AG04450 (cell line): ENCODE measurements around the gene MPZL2. TPM values are rescaled to one million over a fixed set of nuclear protein-coding genes. Genes with fewer than 3 reads are reported as not detected.

Experiments
- CTCF ChIA-PET: fragments of 300-600, 350-600 bp; formaldehyde crosslinking; extraction: SDS; loops from one replicate; lab custom pipeline; 2022; ENCODE audit warnings: antibody characterized with exemption, inconsistent platforms; lab: Charles Lee
- POLR2A ChIA-PET: fragments of 350-600 bp; formaldehyde crosslinking; extraction: SDS; loops from one replicate; lab custom pipeline; 2021; ENCODE audit warnings: antibody characterized with exemption, inconsistent platforms; lab: Yijun Ruan, JAX
- DNase-seq: peaks from one replicate; pipeline ENCODE4 v3.0.0-alpha.2; 2011; ENCODE audit warnings: low read depth, low spot score
- H3K27ac ChIP-seq: one replicate; pipeline ENCODE4 v1.5.1; 2012; ENCODE audit warnings: low read depth, low read length, control low read depth
- H3K27me3 ChIP-seq: one replicate; pipeline ENCODE4 v1.6.0; 2012; ENCODE audit warnings: low read length; ENCODE audit not compliant: control insufficient read depth, insufficient read depth
- H3K4me3 ChIP-seq: 2 replicates; pipeline ENCODE4 v1.5.1; 2011; ENCODE audit warnings: mild to moderate bottlenecking, low read depth, low read length, control low read depth
- H3K9me3 ChIP-seq: 2 replicates; pipeline ENCODE4 v1.5.1; 2012; ENCODE audit warnings: low read length; ENCODE audit not compliant: control insufficient read depth, insufficient read depth
- polyA plus RNA-seq: library from polyadenylated mRNA; depleted of rRNA; stranded (reverse); fragments of >200 nt; gene quantifications from 2 replicates; pipeline ENCODE4 v1.2.3, GENCODE V29; 2011; rRNA removed
- small RNA-seq: library from RNA; depleted of rRNA; stranded (forward); fragments of <200 nt; gene quantifications from one replicate; pipeline ENCODE3, GENCODE V24; 2012; ENCODE audit warnings: low read depth; ENCODE audit not compliant: insufficient read length
- TF ChIP-seq, protein P1 (sequence below): IDR thresholded peaks from 2 replicates; pipeline ENCODE4 v1.5.1; 2011; ENCODE audit warnings: low read depth, low read length, control low read depth, inconsistent platforms

MPZL2 gene
- polyA plus RNA-seq, 1 experiment: not detected

DNA sequence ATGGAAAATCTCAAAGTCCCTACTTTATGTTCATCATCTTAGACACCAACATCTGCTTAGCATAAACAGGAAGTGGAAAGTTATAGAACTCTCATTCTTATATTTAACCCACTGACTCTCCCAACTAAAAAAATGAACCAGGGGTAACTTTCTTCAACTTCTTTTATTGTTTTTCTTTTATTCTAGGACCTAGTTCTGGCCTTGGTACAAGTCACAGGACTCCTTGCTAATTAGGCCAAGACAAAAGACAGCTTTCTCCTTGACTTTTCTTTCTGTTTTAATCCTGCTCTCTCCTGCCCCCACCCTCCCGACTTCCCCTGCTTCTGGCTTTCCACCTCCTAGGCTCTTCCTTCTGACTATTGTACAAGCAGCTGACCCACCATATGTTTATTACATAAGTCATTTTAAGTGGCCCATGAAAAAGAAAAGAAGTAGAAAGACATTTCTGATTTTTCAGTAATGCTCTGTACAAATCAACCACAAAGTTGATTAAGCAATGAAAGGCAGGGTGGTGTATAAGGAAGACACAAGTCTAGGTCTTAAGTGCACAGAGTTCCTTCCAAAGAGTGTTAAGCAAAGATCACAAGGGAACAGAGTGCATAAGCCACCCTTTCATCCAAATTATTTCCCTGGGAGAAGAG is 57.6 kb downstream of the MPZL2 start:
- Histone ChIP-seq H3K27me3 (peaks cover 8% of the 10 kb centered on the region), H3K9me3 (no peaks in the 10 kb centered on the region), H3K27ac (no peak overlapping the region), H3K4me3 (no peak overlapping the region)
- ChIA-PET POLR2A (no interaction called here), CTCF (no interaction called here)
- DNase-seq: no peak
- TF ChIP-seq, protein P1, sequence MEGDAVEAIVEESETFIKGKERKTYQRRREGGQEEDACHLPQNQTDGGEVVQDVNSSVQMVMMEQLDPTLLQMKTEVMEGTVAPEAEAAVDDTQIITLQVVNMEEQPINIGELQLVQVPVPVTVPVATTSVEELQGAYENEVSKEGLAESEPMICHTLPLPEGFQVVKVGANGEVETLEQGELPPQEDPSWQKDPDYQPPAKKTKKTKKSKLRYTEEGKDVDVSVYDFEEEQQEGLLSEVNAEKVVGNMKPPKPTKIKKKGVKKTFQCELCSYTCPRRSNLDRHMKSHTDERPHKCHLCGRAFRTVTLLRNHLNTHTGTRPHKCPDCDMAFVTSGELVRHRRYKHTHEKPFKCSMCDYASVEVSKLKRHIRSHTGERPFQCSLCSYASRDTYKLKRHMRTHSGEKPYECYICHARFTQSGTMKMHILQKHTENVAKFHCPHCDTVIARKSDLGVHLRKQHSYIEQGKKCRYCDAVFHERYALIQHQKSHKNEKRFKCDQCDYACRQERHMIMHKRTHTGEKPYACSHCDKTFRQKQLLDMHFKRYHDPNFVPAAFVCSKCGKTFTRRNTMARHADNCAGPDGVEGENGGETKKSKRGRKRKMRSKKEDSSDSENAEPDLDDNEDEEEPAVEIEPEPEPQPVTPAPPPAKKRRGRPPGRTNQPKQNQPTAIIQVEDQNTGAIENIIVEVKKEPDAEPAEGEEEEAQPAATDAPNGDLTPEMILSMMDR: no peak

DNA sequence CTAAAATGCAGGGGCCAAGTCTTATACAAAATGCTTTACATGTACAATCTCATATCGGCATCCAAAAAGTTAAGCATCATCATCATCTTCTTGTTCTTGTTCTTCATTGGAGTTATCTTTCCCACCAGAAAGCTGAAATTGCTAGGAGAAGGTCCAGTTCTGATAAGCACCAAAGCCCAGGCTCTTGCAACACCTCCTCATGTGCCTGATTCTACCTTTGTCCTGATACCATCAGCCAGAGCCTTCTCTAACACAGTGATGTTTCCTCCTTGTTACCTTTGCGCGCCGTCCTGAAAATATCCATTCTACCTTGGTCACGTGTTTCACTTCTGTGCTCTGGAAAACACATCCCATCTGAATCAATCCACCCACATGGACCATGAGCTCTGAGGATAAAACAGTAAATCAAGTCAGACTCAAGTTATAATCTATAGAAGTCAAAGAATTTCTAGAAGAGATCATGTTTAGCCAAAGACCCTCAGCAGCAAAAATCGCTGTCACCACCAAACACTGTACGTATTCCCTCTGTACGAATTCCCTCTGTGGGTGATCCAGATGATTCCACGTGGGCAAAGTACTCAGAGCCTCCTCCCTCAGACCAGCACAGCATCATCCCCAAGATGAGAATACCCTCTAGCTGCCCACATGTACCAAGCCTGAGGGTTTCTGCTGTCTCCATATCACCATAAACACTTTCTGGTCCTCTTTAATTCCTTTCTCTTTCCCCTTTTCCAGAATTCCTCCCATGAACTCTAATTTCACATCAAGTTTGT is 58.3 kb downstream of the MPZL2 start:
- ChIA-PET CTCF (interaction anchor here (1.0 kb wide), 1 partner anchor 35 kb away, joined by 6 read pairs; no protein-coding TSS in a partner anchor), POLR2A (no interaction called here)
- DNase-seq: no peak
- H3K27me3 ChIP-seq: peaks cover 8% of the 10 kb centered on the region
- H3K4me3 ChIP-seq: no peak overlapping the region
- H3K9me3 ChIP-seq: no peaks in the 10 kb centered on the region
- TF ChIP-seq, protein P1: no peak
- no peak overlapping the region for H3K27ac ChIP-seq

Small RNAs within 50 kb of the gene (small RNA-seq; reads per million reads assigned to genes)
- not detected for gene HSPE1P18

Other genes starting within 250 kb of the MPZL2 start
- not detected in 2 replicates for gene TMPRSS4, start 187.2 kb downstream of the MPZL2 start, polyA plus RNA-seq
- gene SMIM35, start 177.3 kb downstream of the MPZL2 start, polyA plus RNA-seq: not detected in 2 replicates
- gene SCN4B, start 111.5 kb downstream of the MPZL2 start, polyA plus RNA-seq: 0.10 and 0.11 TPM in 2 replicates
- 0.01 TPM in 1 of 2 replicates, not detected in the other for gene SCN2B, start 87.7 kb downstream of the MPZL2 start, polyA plus RNA-seq
- not detected in 2 replicates for gene JAML, start 39.3 kb downstream of the MPZL2 start, polyA plus RNA-seq
- gene MPZL3, start 11.9 kb downstream of the MPZL2 start, polyA plus RNA-seq: 0.06 and 0.07 TPM in 2 replicates
- not detected in 2 replicates for gene CD3E, start 40.4 kb upstream of the MPZL2 start, polyA plus RNA-seq
- gene CD3D, start 78.4 kb upstream of the MPZL2 start, polyA plus RNA-seq: not detected in 2 replicates
- gene CD3G, start 80.0 kb upstream of the MPZL2 start, polyA plus RNA-seq: not detected in 2 replicates
- gene UBE4A, start 95.3 kb upstream of the MPZL2 start, polyA plus RNA-seq: 32.0 and 33.7 TPM in 2 replicates
- gene ATP5MG, start 137.3 kb upstream of the MPZL2 start, polyA plus RNA-seq: 346 and 423 TPM in 2 replicates
- gene KMT2A, start 172.2 kb upstream of the MPZL2 start, polyA plus RNA-seq: 23.6 and 28.7 TPM in 2 replicates